ENCODE measurements around the gene SLC17A5. TPM values are rescaled to one million over a fixed set of nuclear protein-coding genes. Genes with fewer than 3 reads are reported as not detected.

The SLC17A5 gene
- total RNA-seq, 2 experiments from 2014 or later: 7.4 to 9.6 TPM

DNA sequence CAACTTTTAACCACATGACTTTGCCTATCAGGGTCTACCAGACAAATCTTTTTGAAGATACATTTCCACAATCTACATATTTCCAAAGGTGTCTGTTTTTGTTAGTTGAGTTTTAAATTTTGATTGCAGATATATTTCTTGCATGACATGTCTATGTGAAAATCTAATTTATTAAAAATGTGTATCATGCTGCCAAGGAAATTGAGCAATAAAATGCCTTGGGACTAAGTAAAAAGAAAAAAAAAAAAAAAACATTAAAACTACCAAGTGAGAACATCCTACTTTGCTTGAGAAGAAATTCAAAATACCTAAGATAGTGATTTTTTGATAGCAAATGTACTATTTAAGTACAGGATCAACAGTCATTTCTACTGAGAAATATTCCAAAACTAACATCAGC is 17.7 kb downstream of the SLC17A5 start:
- Histone ChIP-seq H4K20me1 (ENCODE audit: insufficient read depth, low read length) (no peaks in the 10 kb centered on the region), H3K4me2 (ENCODE audit: low read length) (no peak overlapping the region), H3K4me3 (ENCODE audit: low read depth, low read length, poor library complexity, severe bottlenecking) (no peak overlapping the region), H2AFZ (ENCODE audit: low read length) (no peak overlapping the region), H3K79me2 (ENCODE audit: insufficient read depth, low read depth, low read length) (no peaks in the 10 kb centered on the region), H3K9me3 (ENCODE audit: low read length) (no peaks in the 10 kb centered on the region), H3K9me2 (ENCODE audit: insufficient read depth, low read length) (no peaks in the 10 kb centered on the region), H3K27ac (ENCODE audit: low read depth, low read length, poor library complexity, severe bottlenecking) (no peak overlapping the region), H3K4me1 (ENCODE audit: insufficient read depth, low read length, poor library complexity, severe bottlenecking) (no peaks in the 10 kb centered on the region), H3K36me3 (ENCODE audit: insufficient read depth, low read length) (peaks cover 50% of the 10 kb centered on the region)
- CTCF ChIA-PET (ENCODE audit: unreplicated experiment): no interaction called here
- TF ChIP-seq EZH2phosphoT487 (IDR thresholded peaks at IDR 0.05; ENCODE audit: borderline replicate concordance, low read depth, low read length): no peak
- TF ChIP-seq, protein P1, sequence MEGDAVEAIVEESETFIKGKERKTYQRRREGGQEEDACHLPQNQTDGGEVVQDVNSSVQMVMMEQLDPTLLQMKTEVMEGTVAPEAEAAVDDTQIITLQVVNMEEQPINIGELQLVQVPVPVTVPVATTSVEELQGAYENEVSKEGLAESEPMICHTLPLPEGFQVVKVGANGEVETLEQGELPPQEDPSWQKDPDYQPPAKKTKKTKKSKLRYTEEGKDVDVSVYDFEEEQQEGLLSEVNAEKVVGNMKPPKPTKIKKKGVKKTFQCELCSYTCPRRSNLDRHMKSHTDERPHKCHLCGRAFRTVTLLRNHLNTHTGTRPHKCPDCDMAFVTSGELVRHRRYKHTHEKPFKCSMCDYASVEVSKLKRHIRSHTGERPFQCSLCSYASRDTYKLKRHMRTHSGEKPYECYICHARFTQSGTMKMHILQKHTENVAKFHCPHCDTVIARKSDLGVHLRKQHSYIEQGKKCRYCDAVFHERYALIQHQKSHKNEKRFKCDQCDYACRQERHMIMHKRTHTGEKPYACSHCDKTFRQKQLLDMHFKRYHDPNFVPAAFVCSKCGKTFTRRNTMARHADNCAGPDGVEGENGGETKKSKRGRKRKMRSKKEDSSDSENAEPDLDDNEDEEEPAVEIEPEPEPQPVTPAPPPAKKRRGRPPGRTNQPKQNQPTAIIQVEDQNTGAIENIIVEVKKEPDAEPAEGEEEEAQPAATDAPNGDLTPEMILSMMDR (conservative IDR thresholded peaks at IDR 0.05; ENCODE audit: low read length): no peak
- POLR2A ChIA-PET: interaction anchor here (0.6 kb wide), 1 partner anchor 354 kb away, joined by 3 read pairs; no protein-coding TSS in a partner anchor
- intact Hi-C loops (cut with micrococcal nuclease; ENCODE audit: unreplicated experiment): no loop called here
- no peak for DNase-seq (ENCODE audit: low spot score)
- no TSS peak for BruUV-seq (replicated peaks)

DNA sequence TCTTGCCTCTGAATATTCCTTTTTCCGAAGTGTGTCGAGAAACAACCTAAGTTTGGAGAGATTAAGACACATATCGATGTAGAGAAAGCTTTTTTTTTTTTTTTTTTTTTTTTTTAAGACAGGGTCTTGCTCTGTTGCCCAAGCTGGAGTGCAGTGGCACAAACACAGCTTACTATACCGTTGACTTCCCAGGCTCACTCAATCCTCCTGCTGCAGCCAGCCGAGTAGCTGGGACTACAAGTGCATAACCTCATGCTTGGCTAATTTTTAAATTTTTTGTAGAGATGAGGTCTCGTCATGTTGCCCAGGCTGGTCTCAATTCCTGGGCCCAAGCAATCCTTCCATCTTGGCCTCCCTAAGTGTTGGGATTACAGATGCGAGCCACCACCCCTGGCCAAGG is 21.4 kb downstream of the SLC17A5 start:
- no peak overlapping the region for H3K27ac ChIP-seq (ENCODE audit: low read depth, low read length, poor library complexity, severe bottlenecking)
- H3K4me2 ChIP-seq (ENCODE audit: low read length): no peak overlapping the region
- no TSS peak for BruUV-seq (replicated peaks)
- no peaks in the 10 kb centered on the region for H4K20me1 ChIP-seq (ENCODE audit: insufficient read depth, low read length)
- no peaks in the 10 kb centered on the region for H3K9me2 ChIP-seq (ENCODE audit: insufficient read depth, low read length)
- POLR2A ChIA-PET: interaction anchor here (0.6 to 1.4 kb wide), 11 partner anchors 12 to 1579 kb away, joined by 3 to 7 read pairs (median 4); no protein-coding TSS in a partner anchor
- CTCF ChIA-PET (ENCODE audit: unreplicated experiment): no interaction called here
- H3K4me3 ChIP-seq (ENCODE audit: low read depth, low read length, poor library complexity, severe bottlenecking): no peak overlapping the region
- no peaks in the 10 kb centered on the region for H3K9me3 ChIP-seq (ENCODE audit: low read length)
- H2AFZ ChIP-seq (ENCODE audit: low read length): no peak overlapping the region
- no peaks in the 10 kb centered on the region for H3K79me2 ChIP-seq (ENCODE audit: insufficient read depth, low read depth, low read length)
- peaks cover 64% of the 10 kb centered on the region for H3K36me3 ChIP-seq (ENCODE audit: insufficient read depth, low read length)
- intact Hi-C loops (cut with micrococcal nuclease; ENCODE audit: unreplicated experiment): no loop called here
- TF ChIP-seq EZH2phosphoT487 (IDR thresholded peaks at IDR 0.05; ENCODE audit: borderline replicate concordance, low read depth, low read length): no peak
- TF ChIP-seq, protein P1 (conservative IDR thresholded peaks at IDR 0.05; ENCODE audit: low read length): no peak
- H3K4me1 ChIP-seq (ENCODE audit: insufficient read depth, low read length, poor library complexity, severe bottlenecking): no peaks in the 10 kb centered on the region
- DNase-seq (ENCODE audit: low spot score): no peak

DNA sequence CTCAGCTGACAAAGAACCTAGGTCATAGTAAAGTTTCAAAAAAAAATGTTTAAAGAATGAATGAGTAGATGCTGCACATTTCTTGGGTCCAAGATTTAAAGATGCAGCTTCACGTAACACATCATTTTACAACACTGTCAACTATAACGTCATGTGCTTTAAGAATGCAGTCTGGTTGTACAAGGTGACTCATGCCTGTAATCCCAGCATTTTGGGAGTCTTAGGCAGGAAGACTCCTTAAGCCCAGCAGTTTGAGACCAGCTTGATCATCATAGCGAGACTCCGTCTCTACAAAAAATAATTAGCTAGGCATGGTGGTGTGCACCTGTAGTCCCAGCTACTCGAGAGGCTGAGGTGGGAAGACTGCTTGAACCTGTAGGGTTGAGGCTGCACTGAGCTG is 21.9 kb downstream of the SLC17A5 start:
- TF ChIP-seq EZH2phosphoT487 (IDR thresholded peaks at IDR 0.05; ENCODE audit: borderline replicate concordance, low read depth, low read length): no peak
- TF ChIP-seq, protein P1 (conservative IDR thresholded peaks at IDR 0.05; ENCODE audit: low read length): no peak
- H3K79me2 ChIP-seq (ENCODE audit: insufficient read depth, low read depth, low read length): no peaks in the 10 kb centered on the region
- H4K20me1 ChIP-seq (ENCODE audit: insufficient read depth, low read length): no peaks in the 10 kb centered on the region
- H3K36me3 ChIP-seq (ENCODE audit: insufficient read depth, low read length): peaks cover 60% of the 10 kb centered on the region
- no peak overlapping the region for H2AFZ ChIP-seq (ENCODE audit: low read length)
- no peak overlapping the region for H3K27ac ChIP-seq (ENCODE audit: low read depth, low read length, poor library complexity, severe bottlenecking)
- intact Hi-C loops (cut with micrococcal nuclease; ENCODE audit: unreplicated experiment): no loop called here
- DNase-seq (ENCODE audit: low spot score): no peak
- no peaks in the 10 kb centered on the region for H3K9me3 ChIP-seq (ENCODE audit: low read length)
- H3K4me2 ChIP-seq (ENCODE audit: low read length): no peak overlapping the region
- no peak overlapping the region for H3K4me3 ChIP-seq (ENCODE audit: low read depth, low read length, poor library complexity, severe bottlenecking)
- ChIA-PET POLR2A (interaction anchor here (0.5 to 1.9 kb wide), 10 partner anchors 10 to 1579 kb away, joined by 3 to 7 read pairs (median 3); no protein-coding TSS in a partner anchor), CTCF (ENCODE audit: unreplicated experiment) (no interaction called here)
- H3K4me1 ChIP-seq (ENCODE audit: insufficient read depth, low read length, poor library complexity, severe bottlenecking): no peaks in the 10 kb centered on the region
- H3K9me2 ChIP-seq (ENCODE audit: insufficient read depth, low read length): no peaks in the 10 kb centered on the region
- no TSS peak for BruUV-seq (replicated peaks)
